ENCODE results near the gene CELF1.

Gene CELF1

DNA sequence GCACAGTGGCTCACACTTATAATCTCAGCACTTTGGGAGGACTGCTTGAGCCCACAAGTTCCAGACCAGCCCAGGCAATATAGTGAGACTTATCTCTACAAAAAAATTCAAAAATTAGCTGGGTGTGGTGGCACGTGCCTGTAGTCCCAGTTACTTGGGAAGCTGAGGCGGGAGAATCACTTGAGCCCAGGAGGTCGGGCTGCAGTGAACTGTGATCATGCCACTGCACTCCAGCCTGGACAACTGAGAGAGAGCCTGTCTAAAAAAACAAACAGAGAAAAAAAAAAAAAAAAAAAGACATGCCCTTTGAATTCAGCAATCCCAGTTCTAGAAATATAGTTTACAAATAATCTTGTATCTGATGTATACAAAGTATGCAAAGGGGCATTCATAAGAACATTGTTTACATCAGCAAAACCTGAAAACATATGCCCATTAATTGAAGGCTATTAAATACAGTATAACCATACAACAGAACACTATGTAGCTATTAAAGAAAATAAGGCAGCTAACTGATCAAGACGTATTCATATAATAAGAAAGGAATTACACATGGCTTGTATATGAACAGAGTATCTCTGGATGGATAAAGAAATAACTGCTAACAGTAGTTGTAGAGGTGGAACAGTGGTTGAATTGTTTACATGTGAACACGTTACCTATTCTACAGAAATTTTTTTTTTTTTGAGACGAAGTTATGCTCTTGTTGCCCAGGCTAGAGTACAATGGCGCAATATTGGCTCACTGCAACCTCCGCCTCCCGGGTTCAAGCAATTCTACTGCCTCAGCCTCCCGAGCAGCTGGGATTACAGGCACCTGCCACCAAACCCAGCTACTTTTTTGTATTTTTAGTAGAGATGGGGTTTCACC, 35.7 kb downstream of the CELF1 start:
- Histone ChIP-seq H3K27me3 (ENCODE audit: control insufficient read depth, insufficient read depth, low read length) (no peaks in the 10 kb centered on the region), H3K9ac (ENCODE audit: low read depth, low read length) (no peak overlapping the region), H3K36me3 (ENCODE audit: insufficient read depth, low read length) (no peaks in the 10 kb centered on the region), H3K4me2 (ENCODE audit: low read length) (no peak overlapping the region), H3K4me3 (ENCODE audit: low read length) (no peak overlapping the region), H3K4me1 (ENCODE audit: control insufficient read depth, insufficient read depth, low read length) (peaks cover 55% of the 10 kb centered on the region), H3K9me3 (replicated peaks; ENCODE audit: low read length) (no peaks in the 10 kb centered on the region)

GRCh38 chr11:47516155-47516554, 36.8 kb downstream of the CELF1 start:
- H3K4me1 ChIP-seq (ENCODE audit: control insufficient read depth, insufficient read depth, low read length): peaks cover 65% of the 10 kb centered on the region
- no peak overlapping the region for H3K4me3 ChIP-seq (ENCODE audit: low read length)
- H3K4me2 ChIP-seq (ENCODE audit: low read length): no peak overlapping the region
- H3K9me3 ChIP-seq (replicated peaks; ENCODE audit: low read length): no peaks in the 10 kb centered on the region
- H3K9ac ChIP-seq (ENCODE audit: low read depth, low read length): no peak overlapping the region
- no peaks in the 10 kb centered on the region for H3K36me3 ChIP-seq (ENCODE audit: insufficient read depth, low read length)
- no peaks in the 10 kb centered on the region for H3K27me3 ChIP-seq (ENCODE audit: control insufficient read depth, insufficient read depth, low read length)

DNA sequence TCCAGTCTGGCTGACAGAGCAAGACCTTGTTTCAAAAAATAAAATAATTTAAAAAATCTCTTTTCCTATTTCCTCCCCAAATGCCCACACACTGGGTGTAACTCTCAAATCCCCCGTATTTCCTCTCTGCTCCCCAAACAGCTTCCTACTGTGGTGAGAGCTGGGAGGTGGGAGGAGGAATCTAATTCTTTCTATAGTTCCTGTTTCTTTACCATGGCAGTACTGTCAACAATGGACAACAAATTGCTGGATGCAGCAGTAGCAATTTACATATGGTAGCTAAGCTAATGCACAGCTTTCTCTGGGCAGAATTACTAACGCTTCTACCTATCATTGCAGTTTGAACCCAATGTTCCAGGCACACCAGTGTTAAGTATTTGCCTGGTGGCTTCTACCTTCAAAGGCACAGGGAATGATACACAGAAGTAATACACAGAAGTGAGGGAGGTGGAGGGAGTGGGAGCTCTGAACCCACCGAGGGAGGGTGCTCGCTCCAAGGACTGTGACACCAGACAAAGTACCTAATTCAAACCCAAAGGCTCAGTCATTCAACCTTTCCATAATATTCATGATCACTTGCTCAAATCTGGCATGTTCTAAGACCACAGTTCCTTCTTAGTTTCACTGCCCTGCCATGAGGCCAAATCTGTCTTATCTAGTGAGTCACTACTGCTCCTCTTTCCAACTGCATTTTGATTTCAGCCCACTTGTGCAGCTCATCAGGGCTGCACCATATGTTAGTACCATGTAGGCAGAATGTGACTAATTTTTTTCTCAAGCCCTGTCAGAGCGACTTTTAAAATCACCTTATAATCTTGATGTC, 37.9 kb downstream of the CELF1 start:
- H3K9ac ChIP-seq (ENCODE audit: low read depth, low read length): no peak overlapping the region
- peak overlapping the region; percentile 63 for H3K4me2 ChIP-seq (ENCODE audit: low read length)
- H3K27me3 ChIP-seq (ENCODE audit: control insufficient read depth, insufficient read depth, low read length): no peaks in the 10 kb centered on the region
- H3K9me3 ChIP-seq (replicated peaks; ENCODE audit: low read length): no peaks in the 10 kb centered on the region
- H3K36me3 ChIP-seq (ENCODE audit: insufficient read depth, low read length): no peaks in the 10 kb centered on the region
- peak overlapping the region; percentile 26 for H3K4me3 ChIP-seq (ENCODE audit: low read length)
- peaks cover 74% of the 10 kb centered on the region for H3K4me1 ChIP-seq (ENCODE audit: control insufficient read depth, insufficient read depth, low read length)

DNA sequence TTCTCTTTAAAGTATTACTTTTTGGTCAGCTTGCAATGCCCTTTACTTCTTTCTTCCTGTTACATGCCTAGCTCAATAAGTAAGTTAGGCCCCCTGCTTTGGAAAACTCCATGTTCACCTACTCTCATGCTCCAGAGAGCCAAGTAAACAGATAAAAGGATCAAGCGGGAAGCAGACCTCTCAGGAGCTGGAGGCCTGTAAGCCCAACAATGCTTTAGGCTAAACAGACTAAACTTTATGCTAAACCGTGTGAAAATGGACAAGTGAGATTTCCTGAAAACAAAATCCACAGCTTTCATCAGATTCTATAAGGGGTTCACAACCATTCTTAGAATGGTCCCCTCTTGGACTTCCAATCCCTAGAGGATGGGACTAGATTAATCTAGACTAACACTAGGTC, 40.2 kb downstream of the CELF1 start:
- no peaks in the 10 kb centered on the region for H3K36me3 ChIP-seq (ENCODE audit: insufficient read depth, low read length)
- H3K9me3 ChIP-seq (replicated peaks; ENCODE audit: low read length): no peaks in the 10 kb centered on the region
- peaks cover 82% of the 10 kb centered on the region for H3K4me1 ChIP-seq (ENCODE audit: control insufficient read depth, insufficient read depth, low read length)
- H3K4me3 ChIP-seq (ENCODE audit: low read length): no peak overlapping the region
- peak overlapping the region; percentile 47 for H3K4me2 ChIP-seq (ENCODE audit: low read length)
- peak overlapping the region; percentile 59 for H3K9ac ChIP-seq (ENCODE audit: low read depth, low read length)
- no peaks in the 10 kb centered on the region for H3K27me3 ChIP-seq (ENCODE audit: control insufficient read depth, insufficient read depth, low read length)

GRCh38 chr11:47511917-47512316, 41.0 kb downstream of the CELF1 start:
- H3K4me3 ChIP-seq (ENCODE audit: low read length): no peak overlapping the region
- no peaks in the 10 kb centered on the region for H3K36me3 ChIP-seq (ENCODE audit: insufficient read depth, low read length)
- no peak overlapping the region for H3K4me2 ChIP-seq (ENCODE audit: low read length)
- peaks cover 89% of the 10 kb centered on the region for H3K4me1 ChIP-seq (ENCODE audit: control insufficient read depth, insufficient read depth, low read length)
- H3K27me3 ChIP-seq (ENCODE audit: control insufficient read depth, insufficient read depth, low read length): no peaks in the 10 kb centered on the region
- peak overlapping the region; percentile 2 for H3K9ac ChIP-seq (ENCODE audit: low read depth, low read length)
- no peaks in the 10 kb centered on the region for H3K9me3 ChIP-seq (replicated peaks; ENCODE audit: low read length)

DNA sequence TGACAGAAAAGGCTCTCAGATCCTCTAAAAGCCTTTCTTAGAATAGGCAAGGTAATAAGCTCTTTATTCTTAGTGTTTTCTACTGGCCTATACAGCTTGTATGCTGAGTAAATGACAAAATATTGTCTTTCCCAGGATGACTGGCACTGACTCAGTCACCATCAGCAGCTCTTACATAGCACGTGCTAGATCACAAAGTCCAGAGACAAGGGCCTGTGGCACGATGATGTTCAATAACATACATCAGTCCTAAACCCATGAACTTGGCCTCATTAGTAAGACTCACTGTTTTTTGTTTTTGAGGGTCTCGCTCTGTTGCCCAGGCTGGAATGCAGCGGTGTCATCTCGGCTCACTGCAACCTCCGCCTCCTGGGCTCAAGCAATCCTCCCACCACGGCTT, 42.7 kb downstream of the CELF1 start:
- Histone ChIP-seq H3K4me2 (ENCODE audit: low read length) (peak overlapping the region; percentile 2), H3K4me3 (ENCODE audit: low read length) (no peak overlapping the region), H3K36me3 (ENCODE audit: insufficient read depth, low read length) (no peaks in the 10 kb centered on the region), H3K27me3 (ENCODE audit: control insufficient read depth, insufficient read depth, low read length) (no peaks in the 10 kb centered on the region), H3K9me3 (replicated peaks; ENCODE audit: low read length) (no peaks in the 10 kb centered on the region), H3K9ac (ENCODE audit: low read depth, low read length) (no peak overlapping the region), H3K4me1 (ENCODE audit: control insufficient read depth, insufficient read depth, low read length) (peaks cover 86% of the 10 kb centered on the region)

- Histone ChIP-seq H3K4me1 (ENCODE audit: control insufficient read depth, insufficient read depth, low read length) (peaks cover 75% of the 10 kb centered on the region), H3K4me3 (ENCODE audit: low read length) (no peak overlapping the region)
Measured at GRCh38 chr11:47509077-47509536, 43.8 kb downstream of the CELF1 start.

DNA sequence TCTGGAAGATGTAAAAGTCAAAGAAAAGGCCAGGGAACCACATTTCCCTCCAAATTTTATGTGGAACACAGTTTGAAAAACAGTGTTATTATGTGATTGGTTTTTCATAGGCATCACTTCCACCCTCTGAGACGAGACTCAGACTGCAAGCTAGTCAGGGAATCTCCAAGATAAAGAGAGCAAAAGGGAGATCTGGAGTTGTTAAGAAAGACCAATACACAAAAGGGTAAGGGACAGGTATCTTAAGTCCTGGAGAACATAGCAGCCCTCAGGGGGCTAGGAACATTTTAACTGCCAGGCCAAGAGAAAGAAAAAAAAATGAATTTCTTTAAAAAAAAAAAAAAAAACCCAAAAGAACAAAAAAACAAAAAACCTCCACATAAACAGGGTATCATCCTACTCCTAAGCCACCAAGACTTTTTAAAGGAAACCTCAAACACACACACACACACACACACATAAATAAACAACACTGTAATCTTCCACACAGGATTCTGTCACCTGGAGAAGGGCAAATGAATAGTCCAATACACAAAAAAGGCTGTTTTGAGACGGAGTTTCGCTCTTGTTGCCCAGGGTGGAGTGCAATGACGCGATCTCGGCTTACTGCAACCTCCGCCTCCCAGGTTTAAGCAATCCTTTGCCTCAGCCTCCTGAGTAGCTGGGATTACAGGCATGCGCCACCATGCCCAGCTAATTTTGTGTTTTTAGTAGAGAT, 44.5 kb downstream of the CELF1 start:
- H3K4me1 ChIP-seq (ENCODE audit: control insufficient read depth, insufficient read depth, low read length): peaks cover 70% of the 10 kb centered on the region
- no peaks in the 10 kb centered on the region for H3K36me3 ChIP-seq (ENCODE audit: insufficient read depth, low read length)
- H3K9ac ChIP-seq (ENCODE audit: low read depth, low read length): no peak overlapping the region
- H3K4me3 ChIP-seq (ENCODE audit: low read length): no peak overlapping the region
- no peaks in the 10 kb centered on the region for H3K9me3 ChIP-seq (replicated peaks; ENCODE audit: low read length)
- no peaks in the 10 kb centered on the region for H3K27me3 ChIP-seq (ENCODE audit: control insufficient read depth, insufficient read depth, low read length)
- no peak overlapping the region for H3K4me2 ChIP-seq (ENCODE audit: low read length)

More at GRCh38 chr11:47509077-47509536, 43.8 kb downstream of the CELF1 start:
- Histone ChIP-seq H3K27me3 (ENCODE audit: control insufficient read depth, insufficient read depth, low read length) (no peaks in the 10 kb centered on the region), H3K36me3 (ENCODE audit: insufficient read depth, low read length) (no peaks in the 10 kb centered on the region), H3K9ac (ENCODE audit: low read depth, low read length) (no peak overlapping the region), H3K9me3 (replicated peaks; ENCODE audit: low read length) (no peaks in the 10 kb centered on the region), H3K4me2 (ENCODE audit: low read length) (no peak overlapping the region)

DNA sequence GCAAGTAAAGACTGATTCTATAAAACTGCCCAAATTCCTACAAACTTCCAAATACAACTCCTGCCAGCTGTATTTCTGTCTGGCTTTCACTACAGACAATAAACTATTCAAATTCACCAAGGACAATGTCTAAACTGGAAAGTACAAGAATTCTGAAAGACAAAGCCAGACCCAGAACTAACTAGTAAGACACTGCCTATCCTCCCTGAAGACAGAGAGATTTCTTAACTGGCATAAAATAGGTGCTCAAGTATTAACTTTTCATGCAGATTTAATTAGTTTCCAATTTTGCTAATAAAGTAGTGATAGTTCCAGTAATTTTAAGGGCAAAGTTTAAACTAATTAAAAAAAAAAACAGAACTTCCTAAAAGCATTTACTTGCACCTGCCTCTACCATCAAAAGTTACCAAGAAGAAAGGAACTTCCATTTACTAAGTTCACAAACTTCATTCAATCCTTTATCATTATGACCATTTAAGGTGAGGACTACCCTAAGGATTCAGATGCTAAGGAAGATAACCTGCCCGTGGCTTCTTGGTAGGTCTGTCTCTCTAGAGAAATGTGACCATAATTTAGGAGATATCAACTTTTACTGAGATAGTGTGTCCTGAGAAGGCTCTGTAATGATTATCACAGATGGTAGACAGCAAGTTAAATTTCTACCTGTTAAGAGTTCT, 45.2 kb downstream of the CELF1 start:
- Histone ChIP-seq H3K4me3 (ENCODE audit: low read length) (no peak overlapping the region), H3K36me3 (ENCODE audit: insufficient read depth, low read length) (no peaks in the 10 kb centered on the region), H3K4me1 (ENCODE audit: control insufficient read depth, insufficient read depth, low read length) (peaks cover 63% of the 10 kb centered on the region), H3K27me3 (ENCODE audit: control insufficient read depth, insufficient read depth, low read length) (no peaks in the 10 kb centered on the region), H3K4me2 (ENCODE audit: low read length) (peak overlapping the region; percentile 74), H3K9ac (ENCODE audit: low read depth, low read length) (peak overlapping the region; percentile 36), H3K9me3 (replicated peaks; ENCODE audit: low read length) (no peaks in the 10 kb centered on the region)

- Histone ChIP-seq H3K27me3 (ENCODE audit: control insufficient read depth, insufficient read depth, low read length) (no peaks in the 10 kb centered on the region), H3K4me2 (ENCODE audit: low read length) (peak overlapping the region; percentile 74), H3K36me3 (ENCODE audit: insufficient read depth, low read length) (peaks cover 4% of the 10 kb centered on the region), H3K4me1 (ENCODE audit: control insufficient read depth, insufficient read depth, low read length) (peaks cover 56% of the 10 kb centered on the region), H3K4me3 (ENCODE audit: low read length) (peak overlapping the region; percentile 32), H3K9ac (ENCODE audit: low read depth, low read length) (peak overlapping the region; percentile 36), H3K9me3 (replicated peaks; ENCODE audit: low read length) (no peaks in the 10 kb centered on the region)
Measured at GRCh38 chr11:47506795-47507562, 46.0 kb downstream of the CELF1 start.
